OCI-LY7 (cell line): ENCODE measurements around the gene AATF.

Experiments used
- EZH2phosphoT487 ChIP-seq: fragments of 200-600 bp; sonication (generic); IDR thresholded peaks from 2 replicates; pipeline ENCODE4 v1.6.1; 2018; ENCODE audit warnings: low read depth, borderline replicate concordance, mild to moderate bottlenecking, mixed run types, antibody characterized with exemption, low read length, moderate library complexity, mixed read lengths
- TF ChIP-seq, protein P1 (sequence below): fragments of 200-600 bp; sonication (generic); conservative IDR thresholded peaks from 2 replicates; pipeline ENCODE4 v1.5.1; 2014; ENCODE audit warnings: mild to moderate bottlenecking, antibody characterized with exemption, low read length, moderate library complexity, mixed read lengths

DNA sequence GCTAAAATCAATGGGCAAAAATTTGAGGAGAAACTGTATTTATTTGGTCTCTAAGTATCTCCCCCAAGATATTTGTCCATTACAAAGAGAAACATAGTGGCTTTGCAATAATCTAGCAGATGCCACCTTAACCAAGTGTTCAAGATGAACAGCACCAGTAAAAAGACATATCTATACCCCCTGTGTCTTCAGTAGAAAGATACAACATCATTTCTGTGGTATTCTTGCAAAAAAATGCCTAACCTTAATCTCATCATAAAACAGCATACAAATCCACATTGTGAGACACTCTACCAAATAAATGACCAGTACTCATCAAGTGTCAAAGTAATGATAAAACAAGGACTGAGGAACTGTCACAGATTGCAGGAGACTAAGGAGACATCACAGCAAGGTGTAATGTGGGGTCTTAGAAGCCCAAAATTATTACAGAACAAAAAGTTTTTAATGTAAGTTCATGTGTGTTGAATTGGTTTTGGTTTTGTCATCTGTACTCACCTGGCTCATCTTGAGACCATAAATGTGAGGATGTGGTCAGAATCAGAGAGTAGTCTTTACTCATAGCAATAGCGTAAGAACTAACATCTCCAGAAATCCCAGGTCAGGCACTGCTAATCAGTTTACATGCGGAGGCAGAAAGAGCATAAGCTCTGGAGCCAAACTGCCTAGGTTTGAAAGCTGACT, 77.2 kb downstream of the AATF start:
- TF ChIP-seq, protein P1, sequence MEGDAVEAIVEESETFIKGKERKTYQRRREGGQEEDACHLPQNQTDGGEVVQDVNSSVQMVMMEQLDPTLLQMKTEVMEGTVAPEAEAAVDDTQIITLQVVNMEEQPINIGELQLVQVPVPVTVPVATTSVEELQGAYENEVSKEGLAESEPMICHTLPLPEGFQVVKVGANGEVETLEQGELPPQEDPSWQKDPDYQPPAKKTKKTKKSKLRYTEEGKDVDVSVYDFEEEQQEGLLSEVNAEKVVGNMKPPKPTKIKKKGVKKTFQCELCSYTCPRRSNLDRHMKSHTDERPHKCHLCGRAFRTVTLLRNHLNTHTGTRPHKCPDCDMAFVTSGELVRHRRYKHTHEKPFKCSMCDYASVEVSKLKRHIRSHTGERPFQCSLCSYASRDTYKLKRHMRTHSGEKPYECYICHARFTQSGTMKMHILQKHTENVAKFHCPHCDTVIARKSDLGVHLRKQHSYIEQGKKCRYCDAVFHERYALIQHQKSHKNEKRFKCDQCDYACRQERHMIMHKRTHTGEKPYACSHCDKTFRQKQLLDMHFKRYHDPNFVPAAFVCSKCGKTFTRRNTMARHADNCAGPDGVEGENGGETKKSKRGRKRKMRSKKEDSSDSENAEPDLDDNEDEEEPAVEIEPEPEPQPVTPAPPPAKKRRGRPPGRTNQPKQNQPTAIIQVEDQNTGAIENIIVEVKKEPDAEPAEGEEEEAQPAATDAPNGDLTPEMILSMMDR = no peak
- no peak for TF ChIP-seq EZH2phosphoT487
